ENCODE data around the gene NLRP11.
"Not testable (repeated sequence)": the region's sequence is repeated elsewhere in the genome, so short reads cannot be mapped to it uniquely, and the experiment has no call there.

NLRP11 gene

DNA sequence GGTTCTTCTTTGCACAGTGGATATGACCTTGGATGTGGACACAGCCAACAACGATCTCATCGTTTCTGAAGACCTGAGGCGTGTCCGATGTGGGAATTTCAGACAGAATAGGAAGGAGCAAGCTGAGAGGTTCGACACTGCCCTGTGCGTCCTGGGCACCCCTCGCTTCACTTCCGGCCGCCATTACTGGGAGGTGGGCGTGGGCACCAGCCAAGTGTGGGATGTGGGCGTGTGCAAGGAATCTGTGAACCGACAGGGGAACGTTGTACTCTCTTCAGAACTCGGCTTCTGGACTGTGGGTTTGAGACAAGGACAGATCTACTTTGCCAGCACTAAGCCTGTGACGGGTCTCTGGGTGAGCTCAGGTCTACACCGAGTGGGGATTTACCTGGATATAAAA, 53.5 kb downstream of the NLRP11 start:
- DNase-seq (ENCODE audit: low read depth): no peak

DNA sequence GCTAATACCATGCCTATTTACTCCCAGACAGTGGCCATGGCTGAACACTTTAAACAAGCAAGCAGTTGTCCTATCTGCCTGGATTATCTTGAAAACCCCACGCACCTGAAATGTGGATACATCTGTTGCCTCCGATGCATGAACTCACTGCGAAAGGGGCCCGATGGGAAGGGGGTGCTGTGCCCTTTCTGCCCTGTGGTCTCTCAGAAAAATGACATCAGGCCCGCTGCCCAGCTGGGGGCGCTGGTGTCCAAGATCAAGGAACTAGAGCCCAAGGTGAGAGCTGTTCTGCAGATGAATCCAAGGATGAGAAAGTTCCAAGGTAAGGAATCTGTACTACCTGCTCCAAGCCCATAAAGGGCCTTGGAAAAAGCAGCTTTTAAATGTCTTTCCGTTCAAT, 54.3 kb downstream of the NLRP11 start:
- no peak for DNase-seq (ENCODE audit: low read depth)

DNA sequence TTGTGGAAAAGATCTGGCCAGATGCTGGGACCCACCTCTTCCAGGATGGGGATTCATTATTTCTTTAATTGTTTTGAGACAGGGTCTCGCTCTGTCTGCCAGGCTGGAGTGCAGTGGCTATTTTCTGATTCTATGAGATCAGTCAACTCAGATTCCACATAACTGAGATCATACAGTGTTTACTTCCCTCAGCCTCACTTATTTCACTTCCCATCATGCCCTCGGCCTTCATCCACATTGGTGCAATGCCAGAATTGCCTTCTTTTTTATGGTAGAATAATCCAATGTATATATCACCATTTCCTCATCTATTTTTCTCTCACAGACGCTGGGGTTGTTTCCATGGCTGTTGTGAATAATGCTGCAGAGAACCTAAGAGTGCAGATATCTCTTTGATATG, 62.2 kb downstream of the NLRP11 start:
- not testable (repeated sequence) for DNase-seq (ENCODE audit: low read depth)

DNA sequence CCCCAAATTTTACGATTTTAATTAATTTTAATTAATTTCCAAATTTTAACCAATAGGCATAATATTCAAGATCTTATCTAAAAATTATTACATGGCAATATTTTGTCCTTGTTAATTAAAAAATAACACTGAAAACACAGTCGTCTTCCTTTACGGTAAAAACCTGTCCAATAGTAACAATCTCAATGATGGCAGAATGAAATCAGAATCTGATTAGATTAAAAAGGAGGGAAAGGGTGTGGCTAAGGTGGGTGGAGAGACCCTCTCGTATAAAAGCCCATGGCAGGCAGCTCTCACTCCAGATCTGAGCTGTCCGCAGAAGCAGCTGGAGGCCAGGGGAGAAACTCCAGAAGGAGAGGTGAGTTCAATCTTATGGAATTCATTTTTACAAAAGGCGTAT, 63.0 kb downstream of the NLRP11 start, which contains the start of gene RFPL4AL1:
Gene RFPL4AL1, plus strand, starts transcription at position 301 of the 400 bp plus-strand sequence. CDS start 2,687 bp downstream, outside the sequence.
- DNase-seq (ENCODE audit: low read depth): not testable (repeated sequence)

DNA sequence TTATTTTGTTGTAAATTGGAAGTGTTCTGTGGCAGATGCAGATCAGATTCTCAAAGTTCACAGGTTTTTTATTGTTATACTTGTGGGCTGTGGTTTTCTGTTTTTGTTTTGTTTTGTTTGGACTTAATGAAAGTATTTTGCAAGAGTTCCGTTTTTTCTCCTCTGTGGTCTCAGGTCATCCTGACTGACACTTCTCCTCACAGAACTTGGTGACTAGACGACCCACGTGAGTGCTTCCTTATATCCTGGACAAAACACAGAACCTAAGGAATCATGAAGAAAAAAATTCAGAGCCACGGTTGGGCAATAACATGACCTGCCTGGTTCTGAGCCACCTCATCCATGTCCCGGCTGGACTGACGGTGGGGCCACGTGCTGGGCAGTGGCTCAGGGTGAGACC, 65.3 kb downstream of the NLRP11 start:
- DNase-seq (ENCODE audit: low read depth): no peak

DNA sequence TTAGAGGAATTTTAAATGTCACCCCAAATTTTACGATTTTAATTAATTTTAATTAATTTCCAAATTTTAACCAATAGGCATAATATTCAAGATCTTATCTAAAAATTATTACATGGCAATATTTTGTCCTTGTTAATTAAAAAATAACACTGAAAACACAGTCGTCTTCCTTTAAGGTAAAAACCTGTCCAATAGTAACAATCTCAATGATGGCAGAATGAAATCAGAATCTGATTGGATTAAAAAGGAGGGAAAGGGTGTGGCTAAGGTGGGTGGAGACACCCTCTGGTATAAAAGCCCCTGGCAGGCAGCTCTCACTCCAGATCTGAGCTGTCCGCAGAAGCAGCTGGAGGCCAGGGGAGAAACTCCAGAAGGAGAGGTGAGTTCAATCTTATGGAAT, 73.0 kb downstream of the NLRP11 start, which contains the start of gene RFPL4A:
Gene RFPL4A, plus strand, starts transcription at position 301 of the 400 bp plus-strand sequence. CDS start 2,704 bp downstream, outside the sequence.
- DNase-seq (ENCODE audit: low read depth): not testable (repeated sequence)

DNA sequence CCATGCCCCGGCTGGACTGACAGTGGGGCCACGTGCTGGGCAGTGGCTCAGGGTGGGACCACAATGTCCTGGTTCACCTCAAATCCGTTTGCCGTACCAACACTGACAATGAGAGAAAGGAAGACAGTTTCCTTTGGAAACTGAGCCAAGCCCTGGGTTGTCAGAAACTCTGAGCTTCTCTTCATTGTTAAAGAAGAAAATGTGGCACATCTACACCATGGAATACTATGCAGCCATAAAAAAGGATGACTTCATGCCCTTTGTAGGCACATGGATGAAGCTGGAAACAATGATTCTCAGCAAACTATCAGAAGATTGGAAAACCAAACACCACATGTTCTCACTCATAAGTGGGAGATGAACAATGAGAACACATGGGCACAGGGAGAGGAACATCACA, 75.0 kb downstream of the NLRP11 start:
- DNase-seq (ENCODE audit: low read depth): not testable (repeated sequence)

DNA sequence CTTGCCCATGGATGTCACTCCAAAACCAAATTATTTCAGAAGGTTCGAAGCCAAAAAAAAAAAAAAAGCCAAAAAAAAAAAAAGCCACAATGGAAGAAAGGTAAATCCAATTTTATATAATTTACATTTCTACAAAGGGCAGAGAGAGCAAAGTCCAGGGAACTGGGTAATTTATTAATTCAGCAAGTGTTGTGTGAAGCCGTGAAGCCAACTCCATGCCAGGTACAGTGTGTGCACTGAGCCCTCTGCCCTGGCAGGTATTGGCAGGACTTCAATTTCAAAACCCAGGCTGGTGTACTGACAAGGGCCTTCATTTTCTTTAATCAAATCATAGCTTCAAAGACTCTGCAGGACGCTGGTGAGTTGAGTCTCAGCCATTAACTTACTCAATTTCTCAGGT, 78.4 kb downstream of the NLRP11 start:
- no peak for DNase-seq (ENCODE audit: low read depth)

DNA sequence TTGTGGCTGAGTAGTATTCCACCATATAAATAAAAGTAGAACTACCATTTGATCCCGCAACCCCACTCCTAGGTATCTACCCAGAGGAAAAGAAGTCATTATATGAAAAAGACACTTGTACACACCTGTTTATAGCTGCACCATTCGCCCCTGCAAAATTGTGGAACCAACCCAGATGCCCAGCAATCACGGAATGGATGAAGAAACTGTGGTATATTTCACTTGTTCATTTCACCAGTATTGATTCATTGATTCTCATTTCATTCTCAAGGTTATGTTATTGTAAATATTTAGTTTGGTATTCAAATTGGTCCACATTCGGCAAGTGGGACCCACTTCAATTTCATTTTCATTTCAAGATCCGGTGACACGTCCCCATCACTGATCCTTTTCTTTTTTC, 81.1 kb downstream of the NLRP11 start:
- no peak for DNase-seq (ENCODE audit: low read depth)

DNA sequence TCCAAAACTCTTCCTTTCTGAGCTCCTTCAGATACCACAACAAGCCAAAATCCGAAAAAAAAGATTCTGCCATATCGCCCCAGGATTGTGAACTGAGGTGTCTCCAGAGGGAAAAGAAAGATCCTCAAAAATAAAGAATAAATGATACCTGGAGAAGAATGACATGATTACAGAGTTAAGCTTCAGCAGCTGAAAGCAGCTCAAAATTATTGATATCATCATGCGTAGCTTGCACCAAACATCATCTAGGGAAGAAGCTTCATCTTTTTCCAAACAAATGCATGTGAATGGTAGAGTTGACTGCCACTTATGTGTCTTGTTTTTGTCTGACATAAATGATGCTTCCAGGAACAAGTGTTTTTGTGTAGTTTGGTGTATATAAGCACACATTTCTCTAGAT, 93.5 kb downstream of the NLRP11 start, which contains the start of gene NLRP9:
Gene NLRP9, minus strand, starts transcription at position 101 of the 400 bp plus-strand sequence. Its CDS starts 28 bp downstream, at position 73.
- DNase-seq (ENCODE audit: low read depth): no peak
